ENCODE data around the gene NUTM2E.
A peak's percentile ranks its signal among the peaks of the same experiment; 100 is the strongest.
"Not testable (repeated sequence)": the region's sequence is repeated elsewhere in the genome, so short reads cannot be mapped to it uniquely, and the experiment has no call there.

The NUTM2E gene, protein sequence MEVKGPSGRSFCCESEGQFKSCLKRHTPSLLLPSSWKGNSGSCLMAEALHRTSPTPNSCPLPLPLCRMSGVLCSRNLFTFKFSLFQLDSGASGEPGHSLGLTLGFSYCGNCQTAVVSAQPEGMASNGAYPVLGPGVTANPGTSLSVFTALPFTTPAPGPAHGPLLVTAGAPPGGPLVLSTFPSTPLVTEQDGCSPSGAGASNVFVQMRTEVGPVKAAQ (N-terminal part only)

GRCh38 chr10:79826496-79827215 lies at the start of gene NUTM2E:
Gene NUTM2E (plus strand): TSS chr10:79826739. CDS start chr10:79841741, 15,002 bp downstream.
- peak; percentile 61 for DNase-seq (ENCODE audit: extremely low spot score)
- CTCF ChIA-PET, POLR2A ChIA-PET: not testable (repeated sequence)

- DNase-seq (ENCODE audit: extremely low spot score); POLR2A ChIA-PET; CTCF ChIA-PET: not testable (repeated sequence)
These were observed 48.5 kb upstream of the NUTM2E start for GRCh38 chr10:79777997-79778396.

GRCh38 chr10:79779310-79779938 lies 47.1 kb upstream of the NUTM2E start:
- CTCF ChIA-PET: interaction anchor here (0.6 kb wide), 1 partner anchor 144 kb away, joined by 3 read pairs; no protein-coding TSS in a partner anchor
- POLR2A ChIA-PET: not testable (repeated sequence)
- DNase-seq (ENCODE audit: extremely low spot score): peak; percentile 44
- TF ChIP-seq CTCF (IDR thresholded peaks at IDR 0.05; ENCODE audit: control extremely low read depth, extremely low read depth, low read depth, missing control alignments): peak; percentile 43

- DNase-seq (ENCODE audit: extremely low spot score); POLR2A ChIA-PET; CTCF ChIA-PET: not testable (repeated sequence)
These were observed 46.5 kb upstream of the NUTM2E start for GRCh38 chr10:79779992-79780391.

- CTCF ChIA-PET; DNase-seq (ENCODE audit: extremely low spot score); POLR2A ChIA-PET: not testable (repeated sequence)
These were observed 45.0 kb upstream of the NUTM2E start for GRCh38 chr10:79781584-79781983.

- POLR2A ChIA-PET, CTCF ChIA-PET: not testable (repeated sequence)
These were observed 39.0 kb upstream of the NUTM2E start for GRCh38 chr10:79787455-79787952.

GRCh38 chr10:79789351-79789750 lies 37.2 kb upstream of the NUTM2E start:
- DNase-seq (ENCODE audit: extremely low spot score); POLR2A ChIA-PET; CTCF ChIA-PET: not testable (repeated sequence)

More at GRCh38 chr10:79787455-79787952, 39.0 kb upstream of the NUTM2E start:
- not testable (repeated sequence) for DNase-seq (ENCODE audit: extremely low spot score)

DNA sequence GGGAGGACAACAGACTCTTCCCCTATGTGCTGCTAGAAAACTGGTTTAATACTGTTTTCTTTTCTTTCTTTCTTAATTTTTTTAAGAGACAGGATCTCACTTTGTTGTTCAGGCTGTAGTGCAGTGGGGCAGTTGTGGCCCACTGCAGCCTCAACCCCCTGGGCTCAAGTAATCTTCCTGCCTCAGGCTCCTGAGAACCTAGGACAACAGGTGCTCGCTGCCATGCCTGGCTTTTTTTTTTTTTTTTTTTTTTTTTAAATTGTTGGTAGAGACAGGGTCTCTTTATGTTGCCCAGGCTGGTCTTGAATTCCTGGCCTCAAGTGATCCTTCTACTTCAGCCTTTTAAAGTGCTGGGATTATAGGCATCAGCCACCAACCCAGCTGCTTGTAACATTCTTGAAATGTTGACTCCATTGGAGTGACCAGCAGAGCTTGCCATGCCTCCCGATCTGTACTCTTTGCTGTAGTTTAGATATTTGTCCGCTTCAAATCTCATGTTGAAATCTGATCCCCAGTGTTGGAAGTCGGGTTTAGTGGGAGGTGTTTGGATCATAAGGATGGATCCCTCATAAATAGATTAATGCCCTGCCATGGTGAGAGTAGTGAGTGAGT lies 34.5 kb upstream of the NUTM2E start:
- CTCF ChIA-PET; DNase-seq (ENCODE audit: extremely low spot score); POLR2A ChIA-PET: not testable (repeated sequence)

DNA sequence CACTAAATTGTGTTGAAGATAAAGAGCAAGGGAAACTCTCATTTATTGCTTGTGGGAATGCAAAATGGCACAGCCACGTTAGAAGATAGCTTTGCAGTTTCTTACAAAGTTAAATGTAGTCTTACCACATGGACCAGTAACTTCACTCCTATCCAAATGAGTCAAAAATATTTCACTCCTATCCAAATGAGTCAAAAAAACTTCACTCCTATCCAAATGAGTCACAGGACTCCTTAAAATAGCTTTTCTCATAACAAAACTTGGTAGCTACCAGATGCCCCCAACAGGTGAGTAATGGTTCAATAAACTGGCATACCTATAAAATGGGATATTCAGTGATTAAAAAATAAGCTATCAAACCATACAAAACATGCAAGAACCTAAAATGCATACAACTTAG lies 27.2 kb upstream of the NUTM2E start:
- DNase-seq (ENCODE audit: extremely low spot score); CTCF ChIA-PET; POLR2A ChIA-PET: not testable (repeated sequence)

- DNase-seq (ENCODE audit: extremely low spot score); POLR2A ChIA-PET: not testable (repeated sequence)
These were observed 20.7 kb upstream of the NUTM2E start for GRCh38 chr10:79805857-79806256.

GRCh38 chr10:79811895-79812294 lies 14.6 kb upstream of the NUTM2E start:
- POLR2A ChIA-PET; CTCF ChIA-PET; DNase-seq (ENCODE audit: extremely low spot score): not testable (repeated sequence)

More at GRCh38 chr10:79805857-79806256, 20.7 kb upstream of the NUTM2E start:
- CTCF ChIA-PET: not testable (repeated sequence)

GRCh38 chr10:79816290-79816689 lies 10.2 kb upstream of the NUTM2E start:
- CTCF ChIA-PET; DNase-seq (ENCODE audit: extremely low spot score); POLR2A ChIA-PET: not testable (repeated sequence)

DNA sequence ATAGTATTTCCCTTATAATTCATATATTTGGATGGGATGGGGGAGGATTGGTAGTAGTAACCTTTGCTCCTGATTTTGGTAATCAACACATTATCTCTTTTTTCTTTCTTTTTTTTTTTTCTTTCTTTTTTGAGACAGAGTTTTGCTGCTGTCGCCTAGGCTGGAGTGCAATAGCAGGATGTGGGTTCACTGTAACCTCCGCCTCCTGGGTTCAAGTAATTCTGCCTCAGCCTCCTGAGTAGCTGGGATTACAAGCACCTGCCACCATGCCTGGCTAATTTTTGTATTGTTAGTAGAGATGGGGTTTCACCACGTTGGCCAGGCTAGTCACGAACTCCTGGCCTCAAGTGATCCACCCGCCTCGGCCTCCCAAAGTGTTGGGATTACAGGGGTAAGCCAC lies 3.2 kb upstream of the NUTM2E start:
- DNase-seq (ENCODE audit: extremely low spot score); CTCF ChIA-PET; POLR2A ChIA-PET: not testable (repeated sequence)

- CTCF ChIA-PET; POLR2A ChIA-PET; DNase-seq (ENCODE audit: extremely low spot score): not testable (repeated sequence)
These were observed 940 bp upstream of the NUTM2E start for GRCh38 chr10:79825587-79826011.

DNA sequence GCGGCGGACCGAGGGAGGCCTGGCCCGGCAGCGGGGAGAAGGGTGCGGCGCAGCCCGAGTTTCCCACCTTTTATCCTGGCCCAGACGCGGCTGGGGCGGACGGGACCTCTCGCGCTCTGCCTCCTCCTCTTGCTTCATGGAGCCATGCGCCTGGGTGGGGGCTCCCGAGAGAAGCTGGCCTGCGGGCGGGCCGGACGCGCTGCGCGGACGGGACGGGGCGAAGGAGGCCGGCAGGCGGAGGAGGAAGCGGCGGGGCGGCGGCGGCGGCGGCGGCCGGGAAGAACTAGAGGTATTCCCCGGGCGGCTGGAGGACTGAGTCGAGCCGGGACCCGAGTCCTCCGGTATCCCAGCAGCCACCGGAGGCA lies 426 bp upstream of the NUTM2E start:
- DNase-seq (ENCODE audit: extremely low spot score); CTCF ChIA-PET; POLR2A ChIA-PET: not testable (repeated sequence)

DNA sequence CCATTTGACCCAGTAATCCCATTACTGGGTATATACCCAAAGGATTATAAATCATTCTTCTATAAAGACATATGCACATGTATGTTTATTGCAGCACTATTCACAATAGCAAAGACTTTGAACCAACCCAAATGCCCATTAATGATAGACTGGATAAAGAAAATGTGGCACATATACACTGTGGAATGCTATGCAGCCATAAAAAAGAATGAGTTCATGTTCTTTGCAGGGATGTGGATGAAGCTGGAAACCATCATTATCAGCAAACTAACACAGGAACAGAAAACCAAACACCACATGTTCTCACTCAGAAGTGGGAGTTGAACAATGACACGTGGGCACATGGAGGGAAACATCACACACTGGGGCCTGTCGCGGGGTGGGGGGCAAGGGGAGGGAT lies 7.3 kb downstream of the NUTM2E start:
- DNase-seq (ENCODE audit: extremely low spot score); CTCF ChIA-PET; POLR2A ChIA-PET: not testable (repeated sequence)

DNA sequence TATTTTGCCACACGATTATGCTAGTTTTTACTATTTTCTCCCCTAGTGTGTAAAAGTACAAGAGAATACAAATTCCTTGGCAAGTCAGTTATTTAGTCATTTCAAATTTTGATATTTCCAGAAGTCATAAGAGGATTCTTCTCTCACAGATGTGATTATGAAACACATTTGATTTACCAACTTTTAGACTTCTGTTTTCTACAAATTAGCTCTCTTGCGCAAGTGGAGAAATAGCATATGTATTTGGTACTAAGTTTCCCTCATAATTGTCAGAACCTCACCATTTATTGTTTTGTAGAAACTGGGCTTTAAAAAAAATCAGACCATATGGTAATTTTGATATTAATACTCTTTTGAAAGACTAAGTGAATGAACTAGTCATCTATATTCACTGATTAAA lies 9.4 kb downstream of the NUTM2E start:
- POLR2A ChIA-PET; DNase-seq (ENCODE audit: extremely low spot score); CTCF ChIA-PET: not testable (repeated sequence)

All from GM10248 (cell line).